Aorta (tissue), 5 donors: Measurements from ENCODE around the gene ROBO2. TPM values are rescaled to one million over a fixed set of nuclear protein-coding genes. Genes with fewer than 3 reads are reported as not detected.

Source experiments
- ATAC-seq: fragments of 200-7000 bp; cut with Tn5 transposase; one replicate; pipeline ENCODE4 v1.9.1; 2022; ENCODE audit warnings: moderate library complexity; ENCODE audit not compliant: low FRiP score
- DNase-seq, 2 donors: peaks; one replicate each; pipeline ENCODE4 v3.0.0-alpha.2; 2020
- H3K27ac ChIP-seq, 2 donors: one replicate each; pipeline ENCODE4 v1.5.1; 2013; ENCODE audit warnings: low read length in 2 of 2, mild to moderate bottlenecking in 2 of 2, moderate library complexity in 2 of 2, control low read depth in 1 of 2, inconsistent platforms in 1 of 2, low read depth in 1 of 2
- H3K27me3 ChIP-seq, 2 donors: one replicate each; pipeline ENCODE4 v1.6.1; 2013; ENCODE audit warnings: control low read depth in 1 of 2, low read length in 1 of 2, mild to moderate bottlenecking in 1 of 2, moderate library complexity in 1 of 2; ENCODE audit not compliant: insufficient read depth in 2 of 2, control insufficient read depth in 1 of 2
- H3K36me3 ChIP-seq, 2 donors: one replicate each; pipeline ENCODE4 v1.6.1; 2013; ENCODE audit warnings: control low read depth in 1 of 2, low read length in 1 of 2, mild to moderate bottlenecking in 1 of 2; ENCODE audit not compliant: insufficient read depth in 2 of 2, control insufficient read depth in 1 of 2
- H3K4me1 ChIP-seq, 2 donors: one replicate each; pipeline ENCODE4 v1.6.1; 2013; ENCODE audit warnings: low read length in 2 of 2, control low read depth in 1 of 2, mild to moderate bottlenecking in 1 of 2, moderate library complexity in 1 of 2; ENCODE audit not compliant: insufficient read depth in 2 of 2, control insufficient read depth in 1 of 2
- H3K4me3 ChIP-seq, 2 donors: one replicate each; pipeline ENCODE4 v1.5.1; 2013; ENCODE audit warnings: low read length in 2 of 2, control low read depth in 1 of 2, mild to moderate bottlenecking in 1 of 2
- H3K9me3 ChIP-seq: one replicate; pipeline ENCODE4 v1.6.1; 2013; ENCODE audit warnings: mild to moderate bottlenecking, low read length; ENCODE audit not compliant: control insufficient read depth
- WGBS, 2 donors: extraction: QIAGEN DNeasy Blood & Tissue Kit; methylation state at CpG; one replicate each; pipeline ENCODE4 v1.1.7; 2013; 5-methylcytosine and 5-hydroxymethylcytosine counted together
- intact Hi-C, 2 donors: fragments of 100-400 bp; cut with DNase I; formaldehyde crosslinking; loops; one replicate each; pipeline versions ENCODE4 v1.14.2 to v1.15.0; 2022
- polyA plus RNA-seq, 2 donors: library from polyadenylated mRNA; stranded (reverse); fragments of 200-250 nt; gene quantifications; one replicate each; pipeline ENCODE4 v1.2.3, GENCODE V29; 2013
- total RNA-seq, 2 donors: library from RNA; stranded (reverse); fragmentation: NEBNext Ultra II Directional; extraction: Animal tissue kit (Norgen Biotek cat#: 25700); gene quantifications; one replicate each; pipeline ENCODE4 v1.2.1, GENCODE V29; 2021
- donor health status: healthy with polysubstance abuse.
- donor health status: Bipolar disorder and iron deficiency.
- donor health status: DM: no; HTN: no; CAD: no.
- donor health status: DM: no; HTN: no; CAD: no.
- donor health status: DM: yes; HTN: yes; CAD: no.

The ROBO2 gene
- total and polyA plus RNA-seq, 4 donors = 0.05 to 1.3 (median 0.58) TPM

DNA sequence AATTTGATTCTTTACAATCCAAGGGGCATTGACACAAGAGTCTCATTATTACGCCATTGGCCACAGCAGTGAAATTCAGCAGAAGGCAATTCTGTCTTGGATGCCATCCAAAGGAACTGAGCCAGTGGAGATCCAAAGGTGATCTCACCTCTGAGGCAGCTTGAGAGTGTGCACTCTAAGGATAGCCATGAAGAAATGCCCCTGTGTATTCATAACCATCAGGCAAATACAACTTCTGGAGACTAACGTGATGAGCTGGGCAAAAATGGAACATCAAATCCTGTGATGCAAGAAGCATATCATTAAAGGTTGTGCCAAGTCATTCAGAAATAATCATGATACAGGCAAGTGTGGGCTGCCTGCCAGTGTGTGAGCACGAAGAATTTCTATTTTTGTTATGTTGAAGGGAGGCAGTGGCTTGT is 41.4 kb downstream of the ROBO2 start:
- no peaks in the 10 kb centered on the region for H3K9me3 ChIP-seq
- no peak for DNase-seq

DNA sequence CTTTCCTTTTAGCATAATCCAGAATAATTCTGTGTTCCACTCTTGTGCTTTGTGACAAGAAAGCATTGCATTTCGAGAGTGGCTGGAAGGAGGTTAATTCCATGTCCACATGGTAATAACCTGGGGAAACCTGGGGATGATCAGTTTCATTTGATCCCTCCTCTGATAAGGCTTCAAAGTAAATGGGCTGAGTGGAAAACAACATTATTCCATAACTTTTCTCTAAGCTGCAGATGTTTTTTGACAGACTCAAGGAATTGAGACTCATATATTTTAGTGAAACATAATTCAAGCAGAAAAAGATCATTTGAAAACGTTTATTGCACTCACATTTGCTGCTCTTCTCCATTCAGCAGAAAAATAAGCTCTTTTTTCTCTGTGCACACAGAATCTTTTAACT is 44.6 kb downstream of the ROBO2 start:
- 36 to 40% methylated on average over 2 of the region's 2 CpGs for WGBS, 2 donors

More for the DNA sequence above, 41.4 kb downstream of the ROBO2 start:
- intact Hi-C loops = no loop called here
- ATAC-seq = no peak
- H3K36me3 ChIP-seq = no peaks in the 10 kb centered on the region
- no peak overlapping the region for H3K27ac ChIP-seq
- H3K27me3 ChIP-seq = no peaks in the 10 kb centered on the region
- WGBS, 2 donors = 4 to 5% methylated on average over 3 of the region's 3 CpGs
- no peak overlapping the region for H3K4me3 ChIP-seq
- H3K4me1 ChIP-seq = peaks cover 0 to 2% of the 10 kb centered on the region in 2 donors

GRCh38 chr3:77086408-77086807 is 46.5 kb downstream of the ROBO2 start:
- WGBS, 2 donors = 90 to 93% methylated on average over 6 of the region's 6 CpGs
- peaks cover 0 to under 1% of the 10 kb centered on the region in 2 donors for H3K4me1 ChIP-seq
- H3K9me3 ChIP-seq = no peaks in the 10 kb centered on the region
- no peak for ATAC-seq
- intact Hi-C loops = no loop called here
- H3K27me3 ChIP-seq = no peaks in the 10 kb centered on the region
- H3K4me3 ChIP-seq = no peak overlapping the region
- H3K36me3 ChIP-seq = no peaks in the 10 kb centered on the region
- DNase-seq = no peak
- H3K27ac ChIP-seq = no peak overlapping the region

More for the DNA sequence above, 44.6 kb downstream of the ROBO2 start:
- H3K27me3 ChIP-seq = no peaks in the 10 kb centered on the region
- intact Hi-C loops = no loop called here
- H3K36me3 ChIP-seq = no peaks in the 10 kb centered on the region
- H3K27ac ChIP-seq = no peak overlapping the region
- DNase-seq (no peak), ATAC-seq (no peak)
- H3K4me1 ChIP-seq = peaks cover 0 to 2% of the 10 kb centered on the region in 2 donors
- H3K4me3 ChIP-seq = no peak overlapping the region
- H3K9me3 ChIP-seq = no peaks in the 10 kb centered on the region

GRCh38 chr3:77091809-77092208 is 51.9 kb downstream of the ROBO2 start:
- no peak for ATAC-seq
- Histone ChIP-seq H3K27ac (no peak overlapping the region), H3K4me1 (no peaks in the 10 kb centered on the region), H3K27me3 (no peaks in the 10 kb centered on the region), H3K36me3 (no peaks in the 10 kb centered on the region), H3K9me3 (no peaks in the 10 kb centered on the region), H3K4me3 (no peak overlapping the region)
- intact Hi-C loops = no loop called here
- 96 to 97% methylated on average over 5 of the region's 5 CpGs for WGBS, 2 donors
- DNase-seq = no peak

DNA sequence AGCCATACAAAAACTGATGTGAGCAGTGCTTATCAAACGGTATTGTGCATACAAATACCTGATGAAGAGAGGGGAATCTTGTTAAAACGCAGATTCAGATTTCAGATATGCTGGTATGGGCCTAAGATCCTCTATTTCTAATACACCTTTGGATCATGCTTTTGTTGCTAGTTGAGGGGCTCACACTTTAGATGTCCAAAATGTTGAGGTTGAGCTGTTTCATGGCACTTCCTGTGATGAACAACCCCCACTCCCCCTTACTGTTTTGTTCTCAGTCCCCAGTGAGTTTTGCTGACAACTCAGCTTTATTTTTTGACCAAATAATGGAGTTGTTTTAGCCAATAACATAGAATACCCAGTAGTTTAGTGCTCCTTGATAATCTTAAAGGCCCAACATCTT is 53.2 kb downstream of the ROBO2 start:
- no peak for DNase-seq
- Histone ChIP-seq H3K36me3 (no peaks in the 10 kb centered on the region), H3K27ac (no peak overlapping the region), H3K4me3 (no peak overlapping the region), H3K27me3 (no peaks in the 10 kb centered on the region), H3K9me3 (no peaks in the 10 kb centered on the region), H3K4me1 (no peaks in the 10 kb centered on the region)
- intact Hi-C loops = no loop called here
- ATAC-seq = no peak
- 58 to 67% methylated on average over 2 of the region's 2 CpGs for WGBS, 2 donors

DNA sequence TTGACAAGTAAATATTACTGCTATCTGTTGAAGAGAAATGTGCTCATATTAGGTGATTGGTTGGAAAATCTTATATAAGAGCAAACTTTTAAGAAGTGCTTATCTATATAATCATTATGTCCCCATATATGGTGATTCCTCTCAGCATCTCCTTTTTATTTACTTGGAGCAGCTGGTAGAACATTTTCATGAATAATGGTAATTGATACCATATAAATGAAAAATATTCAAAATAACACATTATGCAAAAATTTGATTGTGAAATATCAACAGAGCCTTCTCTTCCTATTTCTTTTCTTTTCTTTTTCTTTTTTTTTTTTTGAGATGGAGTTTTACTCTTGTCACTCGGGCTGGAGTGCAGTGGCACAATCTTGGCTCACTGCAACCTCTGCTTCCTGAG is 56.2 kb downstream of the ROBO2 start:
- H3K36me3 ChIP-seq = no peaks in the 10 kb centered on the region
- intact Hi-C loops = no loop called here
- 66 to 76% methylated on average over 1 of the region's 1 CpG for WGBS, 2 donors
- H3K9me3 ChIP-seq = no peaks in the 10 kb centered on the region
- no peak for ATAC-seq
- no peak overlapping the region for H3K27ac ChIP-seq
- no peak overlapping the region for H3K4me3 ChIP-seq
- no peak for DNase-seq
- H3K4me1 ChIP-seq = no peaks in the 10 kb centered on the region
- no peaks in the 10 kb centered on the region for H3K27me3 ChIP-seq

GRCh38 chr3:77096966-77097890 is 57.3 kb downstream of the ROBO2 start:
- Histone ChIP-seq H3K27me3 (no peaks in the 10 kb centered on the region), H3K4me1 (no peaks in the 10 kb centered on the region), H3K9me3 (no peaks in the 10 kb centered on the region), H3K36me3 (no peaks in the 10 kb centered on the region), H3K27ac (no peak overlapping the region), H3K4me3 (no peak overlapping the region)
- DNase-seq = no peak
- WGBS, 2 donors = 86% methylated on average over 12 of the region's 12 CpGs
- ATAC-seq = no peak
- intact Hi-C loops = no loop called here

GRCh38 chr3:77102951-77103769 is 63.3 kb downstream of the ROBO2 start:
- H3K9me3 ChIP-seq = no peaks in the 10 kb centered on the region
- no peak overlapping the region for H3K27ac ChIP-seq
- ATAC-seq = no peak
- H3K4me1 ChIP-seq = no peaks in the 10 kb centered on the region
- 72 to 80% methylated on average over 6 of the region's 6 CpGs for WGBS, 2 donors
- no peaks in the 10 kb centered on the region for H3K36me3 ChIP-seq
- no peaks in the 10 kb centered on the region for H3K27me3 ChIP-seq
- DNase-seq = no peak
- intact Hi-C loops = no loop called here
- H3K4me3 ChIP-seq = no peak overlapping the region
